HG03175 (cell line): ENCODE data around the gene ARHGAP18.

Experiments used
- ATAC-seq: cut with Tn5 transposase; IDR thresholded peaks from one replicate; pipeline ENCODE4 v1.9.1; 2021; ENCODE audit warnings: mild to moderate bottlenecking, moderate library complexity; ENCODE audit not compliant: unreplicated experiment

ARHGAP18 gene

GRCh38 chr6:129623008-129623732 lies 86.8 kb downstream of the ARHGAP18 start:
- peak; percentile 48 for ATAC-seq

GRCh38 chr6:129621252-129621651 lies 88.7 kb downstream of the ARHGAP18 start:
- no peak for ATAC-seq

- no peak for ATAC-seq
Observed at GRCh38 chr6:129620234-129620610, 89.8 kb downstream of the ARHGAP18 start.

DNA sequence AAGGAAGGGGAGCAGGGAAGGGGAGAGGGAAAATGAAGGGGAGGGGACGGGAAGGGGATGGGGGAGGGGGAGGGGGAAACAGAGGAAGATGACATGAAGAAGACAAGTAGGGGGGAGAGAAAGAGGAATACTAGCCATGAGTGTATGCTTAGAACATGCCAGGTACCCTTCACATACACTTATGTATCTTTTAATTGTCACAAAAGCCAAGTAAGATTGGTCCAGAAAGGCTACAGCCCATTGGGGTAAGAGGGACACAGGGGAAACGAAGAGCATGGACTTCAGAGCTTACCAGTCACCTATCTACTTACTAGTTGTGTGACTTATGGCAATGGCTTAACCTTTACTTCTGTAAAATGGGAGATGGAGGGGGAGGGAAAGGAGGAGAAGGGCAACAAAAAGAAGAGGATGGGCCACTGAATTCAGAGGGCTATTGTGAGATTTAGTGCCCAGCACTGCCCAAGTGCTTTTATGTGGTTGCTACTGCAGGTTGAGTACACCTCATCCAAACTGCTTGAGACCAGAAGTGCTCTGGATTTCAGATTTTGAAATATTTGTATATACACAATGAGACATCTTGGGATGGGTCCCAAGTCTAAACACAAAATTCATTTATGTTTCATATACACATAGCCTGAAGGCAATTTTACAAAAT lies 90.3 kb downstream of the ARHGAP18 start:
- no peak for ATAC-seq

GRCh38 chr6:129617986-129618385 lies 92.0 kb downstream of the ARHGAP18 start:
- ATAC-seq, result no peak

DNA sequence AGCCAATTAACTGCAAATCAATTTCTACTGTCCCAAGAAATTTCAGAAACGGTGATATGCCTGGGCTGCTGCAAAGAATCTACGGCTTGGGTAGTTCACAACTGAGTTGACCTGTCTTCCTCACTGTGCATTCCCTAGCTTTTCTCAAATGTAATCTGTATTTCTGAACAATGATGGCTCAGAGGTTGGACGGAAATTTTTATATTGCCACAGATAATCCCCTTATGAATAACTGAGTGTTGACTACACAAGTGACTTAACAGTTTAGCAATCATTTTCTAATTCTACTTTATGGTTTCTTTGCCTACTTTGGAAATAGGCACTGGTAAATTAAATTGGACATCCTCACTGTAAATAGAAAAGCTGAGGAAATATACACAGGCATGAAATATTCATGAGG lies 94.5 kb downstream of the ARHGAP18 start:
- no peak for ATAC-seq

DNA sequence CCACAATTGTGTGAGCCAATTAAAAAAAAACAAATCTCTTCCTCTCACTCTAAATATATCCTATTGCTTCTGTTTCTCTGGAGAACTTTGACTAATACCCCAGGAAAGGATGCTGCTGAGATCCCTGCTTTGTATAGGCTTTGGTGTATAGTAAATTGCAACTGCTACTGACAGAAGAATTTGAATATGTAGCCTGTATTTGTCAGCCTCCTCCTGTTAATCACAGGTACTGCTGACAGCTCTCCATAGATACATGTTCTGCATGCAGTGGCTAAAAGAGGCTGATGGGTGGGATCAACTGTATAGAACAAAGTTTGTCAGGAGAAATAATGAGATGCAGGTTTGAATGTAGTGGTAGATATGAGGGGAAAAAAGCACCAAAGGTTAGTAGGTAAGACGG lies 95.0 kb downstream of the ARHGAP18 start:
- no peak for ATAC-seq

GRCh38 chr6:129614464-129614863 lies 95.5 kb downstream of the ARHGAP18 start:
- ATAC-seq, result no peak

DNA sequence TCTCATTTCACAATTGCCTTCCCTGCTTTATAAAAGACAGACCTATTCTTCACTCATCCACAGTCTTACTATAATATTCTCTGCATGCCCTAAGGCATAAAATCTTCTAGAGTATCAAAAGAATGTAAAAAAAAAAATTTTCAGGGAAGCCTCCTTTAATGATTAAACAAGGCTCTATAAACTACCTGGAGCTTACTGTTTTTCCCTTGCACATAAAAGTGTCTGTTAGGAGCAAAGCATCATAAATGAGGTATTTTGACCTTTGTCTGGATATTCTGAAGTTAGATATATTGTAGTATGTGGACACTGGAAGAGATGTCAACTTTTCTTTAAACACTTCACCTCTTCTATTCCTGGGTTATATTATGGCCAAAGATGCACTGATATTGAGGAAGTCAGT lies 97.5 kb downstream of the ARHGAP18 start:
- no peak for ATAC-seq

- ATAC-seq, result no peak
Observed at GRCh38 chr6:129609635-129610034, 100.3 kb downstream of the ARHGAP18 start.

- ATAC-seq, result no peak
Observed at GRCh38 chr6:129608886-129609537, 101.0 kb downstream of the ARHGAP18 start.

- no peak for ATAC-seq
Observed at GRCh38 chr6:129607581-129608186, 102.3 kb downstream of the ARHGAP18 start.

DNA sequence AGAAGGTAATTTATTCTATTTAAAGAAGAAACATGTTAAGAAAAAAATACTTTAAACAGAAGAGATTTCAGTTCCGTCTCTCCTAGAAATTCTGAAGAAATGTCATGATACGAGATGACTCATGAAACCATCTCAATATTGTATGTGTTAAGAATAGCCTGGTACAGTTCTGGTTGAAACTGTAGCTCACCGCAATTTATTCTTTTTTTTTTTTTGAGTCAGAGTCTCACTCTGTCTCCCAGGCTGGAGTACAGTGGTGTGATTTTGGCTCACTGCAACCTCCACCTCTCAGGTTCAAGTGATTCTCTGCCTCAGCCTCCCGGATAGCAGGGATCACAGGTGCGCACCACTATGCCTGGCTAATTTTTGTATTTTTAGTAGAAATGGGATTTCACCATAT lies 103.3 kb downstream of the ARHGAP18 start:
- peak; percentile 59 for ATAC-seq

- ATAC-seq, result no peak
Observed at GRCh38 chr6:129605967-129606366, 104.0 kb downstream of the ARHGAP18 start.

GRCh38 chr6:129605095-129605494 lies 104.9 kb downstream of the ARHGAP18 start:
- no peak for ATAC-seq

DNA sequence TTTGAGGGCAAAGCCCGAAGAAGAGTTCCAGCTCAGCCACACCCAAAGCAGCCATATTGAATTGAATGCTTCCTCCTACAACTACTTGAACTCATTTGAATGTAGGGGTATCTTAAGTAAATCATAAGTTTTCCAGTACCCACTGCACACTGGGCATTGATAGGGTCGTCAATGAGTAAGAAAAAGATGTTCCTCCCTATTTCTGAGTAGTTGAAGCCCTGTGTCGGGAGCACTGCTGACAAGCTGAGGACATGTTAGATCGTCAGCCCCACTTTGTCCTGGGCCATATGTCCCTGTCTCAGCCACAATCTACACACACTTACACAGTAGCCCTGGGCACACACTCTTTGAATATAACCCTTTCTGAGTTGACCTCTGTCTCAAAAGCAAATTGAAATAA lies 105.7 kb downstream of the ARHGAP18 start:
- ATAC-seq, result no peak

DNA sequence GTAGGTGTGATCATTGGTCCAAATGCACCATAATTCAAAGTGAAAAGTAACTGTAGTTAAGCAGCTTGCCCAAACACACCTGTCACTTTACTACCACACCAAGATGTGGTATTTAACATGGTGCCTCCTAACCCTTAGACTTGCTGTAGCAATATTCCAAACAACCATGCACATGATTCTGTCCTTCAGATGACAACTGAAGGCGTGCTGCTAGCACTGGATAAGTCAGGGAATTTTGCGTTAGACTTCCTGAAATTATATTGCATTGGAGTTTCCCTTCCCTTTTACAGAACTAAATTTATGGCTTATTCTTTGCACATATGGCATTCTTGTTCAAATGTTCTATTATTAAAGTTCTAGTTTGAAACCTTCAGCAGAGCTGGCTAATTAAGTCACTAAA lies 106.2 kb downstream of the ARHGAP18 start:
- ATAC-seq, result no peak

DNA sequence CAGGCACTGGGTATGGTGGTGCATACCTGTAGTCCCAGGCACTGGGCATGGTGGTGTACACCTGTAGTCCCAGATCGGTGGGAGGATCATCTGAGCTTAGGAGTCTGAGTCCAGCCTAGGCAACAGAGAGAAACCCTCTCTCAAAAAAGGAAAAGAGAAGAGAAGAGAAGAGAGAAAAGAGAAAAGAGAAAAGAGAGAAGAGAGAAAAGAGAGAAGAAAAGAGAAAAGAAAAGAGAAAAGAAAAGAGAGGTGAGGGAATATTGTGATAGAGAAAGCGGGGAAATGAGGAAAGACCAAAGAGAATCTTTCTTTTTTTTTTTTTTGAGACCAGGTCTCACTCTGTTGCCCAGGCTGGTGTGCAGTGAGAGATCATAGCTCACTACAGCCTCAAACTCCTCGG lies 108.7 kb downstream of the ARHGAP18 start:
- no peak for ATAC-seq

GRCh38 chr6:129599467-129599866 lies 110.5 kb downstream of the ARHGAP18 start:
- ATAC-seq, result no peak

GRCh38 chr6:129598244-129599187 lies 111.5 kb downstream of the ARHGAP18 start:
- ATAC-seq, result peak; percentile 57
